SK-N-SH (cell line): ENCODE data around the gene SERPIND1. TPM values are rescaled to one million over a fixed set of nuclear protein-coding genes. Genes with fewer than 3 reads are reported as not detected.

Experiments used
- CTCF ChIA-PET: fragments of 300-600, 350-600 bp; formaldehyde crosslinking; extraction: SDS; loops from one replicate; lab custom pipeline; 2021; lab: Yijun Ruan, JAX
- POLR2A ChIA-PET: fragments of 350-600 bp; sonication (Branson Sonifier 250); formaldehyde crosslinking; extraction: SDS; loops from one replicate; lab custom pipeline; 2020; ENCODE audit warnings: antibody characterized with exemption, inconsistent platforms; lab: Yijun Ruan, JAX
- DNase-seq: peaks from one replicate; pipeline ENCODE4 v3.0.0; 2012
- H2AFZ ChIP-seq: fragments of 200-600 bp; sonication (generic); 2 replicates; pipeline ENCODE4 v1.8.1; 2016; ENCODE audit warnings: antibody characterized with exemption, mild to moderate bottlenecking, low read depth
- H3F3A ChIP-seq: fragments of 200-600 bp; sonication (generic); replicated peaks from 2 replicates; pipeline ENCODE3; 2016; ENCODE audit warnings: antibody characterized with exemption, mild to moderate bottlenecking; ENCODE audit not compliant: insufficient read depth
- H3K27ac ChIP-seq, 2 experiments: fragments of 200-500 bp in 1 of 2; fragments of 200-600 bp in 1 of 2; sonication (Bioruptor generic) in 1 of 2; sonication (generic), shearing (Covaris generic) in 1 of 2; 2 replicates each; pipeline versions ENCODE4 v1.5.1 to v1.6.1; 2014 to 2016; ENCODE audit warnings: low read depth in 2 of 2, inconsistent platforms in 1 of 2, low read length in 1 of 2, mild to moderate bottlenecking in 1 of 2, mixed read lengths in 1 of 2
- H3K27me3 ChIP-seq: fragments of 200-600 bp; sonication (generic), shearing (Covaris generic); 2 replicates; pipeline ENCODE4 v1.6.1; 2016; ENCODE audit warnings: mixed run types; ENCODE audit not compliant: insufficient read depth
- H3K36me3 ChIP-seq, 2 experiments: fragments of 200-500 bp in 1 of 2; fragments of 200-600 bp in 1 of 2; sonication (Bioruptor generic) in 1 of 2; sonication (generic) in 1 of 2; replicated peaks in 1 of 2; 2 replicates each; pipeline versions ENCODE3 to v1.5.1; 2014 to 2016; ENCODE audit warnings: low read length in 1 of 2, mild to moderate bottlenecking in 1 of 2; ENCODE audit not compliant: insufficient read depth in 2 of 2, control insufficient read depth in 1 of 2
- H3K4me1 ChIP-seq, 2 experiments: fragments of 200-500 bp in 1 of 2; fragments of 200-600 bp in 1 of 2; sonication (Bioruptor generic) in 1 of 2; sonication (generic), shearing (Covaris generic) in 1 of 2; 2 replicates each; pipeline versions ENCODE4 v1.5.1 to v1.6.1; 2014 to 2016; ENCODE audit warnings: low read depth in 1 of 2, low read length in 1 of 2, mixed run types in 1 of 2; ENCODE audit not compliant: insufficient read depth in 2 of 2, control insufficient read depth in 1 of 2
- H3K4me2 ChIP-seq: fragments of 200-600 bp; sonication (generic), shearing (Covaris generic); 2 replicates; pipeline ENCODE4 v1.6.1; 2017; ENCODE audit warnings: mixed run types
- H3K4me3 ChIP-seq, 2 experiments: fragments of 200-500 bp in 1 of 2; fragments of 200-600 bp in 1 of 2; sonication (Bioruptor generic) in 1 of 2; sonication (generic), shearing (Covaris generic) in 1 of 2; 2 replicates each; pipeline versions ENCODE4 v1.5.1 to v1.8.1; 2014 to 2016; ENCODE audit warnings: low read depth in 2 of 2, inconsistent platforms in 1 of 2, low read length in 1 of 2, mild to moderate bottlenecking in 1 of 2, mixed read lengths in 1 of 2, moderate library complexity in 1 of 2
- H3K79me2 ChIP-seq: fragments of 200-600 bp; sonication (generic); 2 replicates; pipeline ENCODE4 v1.8.1; 2017; ENCODE audit warnings: mild to moderate bottlenecking; ENCODE audit not compliant: insufficient read depth
- H3K9ac ChIP-seq: fragments of 200-600 bp; sonication (generic); 2 replicates; pipeline ENCODE4 v1.6.1; 2017; ENCODE audit warnings: mixed run types
- H3K9me2 ChIP-seq: fragments of 200-600 bp; sonication (generic); 2 replicates; pipeline ENCODE4 v1.6.1; 2017; ENCODE audit warnings: mixed run types
- H3K9me3 ChIP-seq: fragments of 200-600 bp; sonication (generic); 2 replicates; pipeline ENCODE4 v1.6.1; 2017; ENCODE audit warnings: mixed run types, mild to moderate bottlenecking, moderate library complexity
- H4K20me1 ChIP-seq: fragments of 200-600 bp; sonication (generic); 2 replicates; pipeline ENCODE4 v1.6.1; 2017; ENCODE audit warnings: mild to moderate bottlenecking, mixed run types; ENCODE audit not compliant: insufficient read depth
- CHD2 ChIP-seq: fragments of 150-350 bp; IDR thresholded peaks from 2 replicates; pipeline ENCODE4 v1.6.1; 2018; ENCODE audit warnings: low read length; ENCODE audit not compliant: partially characterized antibody
- EZH2phosphoT487 ChIP-seq: fragments of 200-600 bp; sonication (generic); IDR thresholded peaks from 2 replicates; pipeline ENCODE4 v1.6.1; 2017; ENCODE audit warnings: low read depth, mixed run types, mild to moderate bottlenecking, antibody characterized with exemption, moderate library complexity, borderline replicate concordance
- FOSL2 ChIP-seq: IDR thresholded peaks from 2 replicates; pipeline ENCODE4 v1.4.0; 2012; ENCODE audit warnings: low read depth, mild to moderate bottlenecking, moderate library complexity, borderline replicate concordance
- GATA2 ChIP-seq: sonication (generic); formaldehyde crosslinking; IDR thresholded peaks from 2 replicates; pipeline ENCODE4 v1.5.0; 2020; ENCODE audit warnings: mild to moderate bottlenecking, missing genetic modification reagents
- JUND ChIP-seq: IDR thresholded peaks from 2 replicates; pipeline ENCODE4 v1.4.0; 2012
- NRF1 ChIP-seq: IDR thresholded peaks from 2 replicates; pipeline ENCODE4 v1.6.1; 2012; ENCODE audit warnings: low read depth, mild to moderate bottlenecking, low read length
- RAD21 ChIP-seq: IDR thresholded peaks from 2 replicates; pipeline ENCODE4 v1.6.1; 2012; ENCODE audit warnings: mild to moderate bottlenecking, low read length
- RCOR1 ChIP-seq: fragments of 150-350 bp; IDR thresholded peaks from 2 replicates; pipeline ENCODE4 v1.6.1; 2017; ENCODE audit warnings: antibody characterized with exemption, low read length
- TAF1 ChIP-seq: IDR thresholded peaks from 2 replicates; pipeline ENCODE4 v1.6.1; 2012; ENCODE audit warnings: low read depth, mild to moderate bottlenecking, low read length, moderate library complexity, borderline replicate concordance
- TCF12 ChIP-seq: IDR thresholded peaks from 2 replicates; pipeline ENCODE4 v1.4.0; 2012
- TEAD4 ChIP-seq: IDR thresholded peaks from 2 replicates; pipeline ENCODE4 v1.4.0; 2012; ENCODE audit warnings: mild to moderate bottlenecking, borderline replicate concordance; ENCODE audit not compliant: insufficient read depth
- WGBS: methylation state at CpG from one replicate; pipeline ENCODE4 v1.1.6; 2017; ENCODE audit warnings: low lambda C conversion rate; 5-methylcytosine and 5-hydroxymethylcytosine counted together
- polyA plus RNA-seq, 3 experiments: library from polyadenylated mRNA; depleted of rRNA; stranded (reverse); fragments of >200 nt; gene quantifications; 2 replicates each; pipeline ENCODE4 v1.2.3, GENCODE V29; 2012
- TF ChIP-seq, protein P1 (sequence below): fragments of 200-600 bp; sonication (generic); IDR thresholded peaks from 2 replicates; pipeline ENCODE4 v1.6.1; 2017; ENCODE audit warnings: antibody characterized with exemption, mild to moderate bottlenecking, moderate library complexity
- TF ChIP-seq, protein P2 (sequence below): IDR thresholded peaks from 2 replicates; pipeline ENCODE4; 2012
- TF ChIP-seq, protein P3 (sequence below): fragments of 150-350 bp; IDR thresholded peaks from 2 replicates; pipeline ENCODE4 v1.6.1; 2017; ENCODE audit warnings: antibody characterized with exemption, low read length, low read depth, borderline replicate concordance
- TF ChIP-seq, protein P4 (sequence below): IDR thresholded peaks from 2 replicates; pipeline ENCODE4 v1.4.0; 2012; ENCODE audit warnings: low read depth
- TF ChIP-seq, protein P5 (sequence below): fragments of 150-350 bp; IDR thresholded peaks from 2 replicates; pipeline ENCODE4 v1.6.1; 2016; ENCODE audit warnings: mild to moderate bottlenecking, low read depth, low read length

SERPIND1 gene
- polyA plus RNA-seq, 1 of the 3 experiments (the other 2 are of a cell fraction): not detected

DNA sequence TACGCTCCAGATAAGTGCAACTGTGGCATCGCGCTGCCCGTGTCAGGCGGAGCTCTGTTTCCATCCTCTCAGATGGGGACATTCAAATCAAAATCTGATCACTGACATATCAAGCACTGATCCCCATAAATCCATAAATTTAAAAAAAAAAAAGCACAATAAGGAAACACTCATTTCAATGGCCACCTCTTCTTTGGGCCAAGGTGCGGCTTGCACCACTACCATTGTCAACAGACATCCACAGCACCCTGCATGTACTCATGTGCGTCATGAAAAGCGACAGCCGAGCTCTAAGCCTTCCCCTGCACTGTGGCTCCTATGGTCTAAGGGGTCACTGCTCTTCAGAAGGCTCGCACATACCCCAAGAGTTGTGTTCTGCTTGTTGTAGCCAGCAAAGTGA is 26.7 kb upstream of the SERPIND1 start:
- H3K27ac ChIP-seq: no peak overlapping the region
- TF ChIP-seq, protein P1, sequence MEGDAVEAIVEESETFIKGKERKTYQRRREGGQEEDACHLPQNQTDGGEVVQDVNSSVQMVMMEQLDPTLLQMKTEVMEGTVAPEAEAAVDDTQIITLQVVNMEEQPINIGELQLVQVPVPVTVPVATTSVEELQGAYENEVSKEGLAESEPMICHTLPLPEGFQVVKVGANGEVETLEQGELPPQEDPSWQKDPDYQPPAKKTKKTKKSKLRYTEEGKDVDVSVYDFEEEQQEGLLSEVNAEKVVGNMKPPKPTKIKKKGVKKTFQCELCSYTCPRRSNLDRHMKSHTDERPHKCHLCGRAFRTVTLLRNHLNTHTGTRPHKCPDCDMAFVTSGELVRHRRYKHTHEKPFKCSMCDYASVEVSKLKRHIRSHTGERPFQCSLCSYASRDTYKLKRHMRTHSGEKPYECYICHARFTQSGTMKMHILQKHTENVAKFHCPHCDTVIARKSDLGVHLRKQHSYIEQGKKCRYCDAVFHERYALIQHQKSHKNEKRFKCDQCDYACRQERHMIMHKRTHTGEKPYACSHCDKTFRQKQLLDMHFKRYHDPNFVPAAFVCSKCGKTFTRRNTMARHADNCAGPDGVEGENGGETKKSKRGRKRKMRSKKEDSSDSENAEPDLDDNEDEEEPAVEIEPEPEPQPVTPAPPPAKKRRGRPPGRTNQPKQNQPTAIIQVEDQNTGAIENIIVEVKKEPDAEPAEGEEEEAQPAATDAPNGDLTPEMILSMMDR: no peak
- no peak for TF ChIP-seq JUND
- TF ChIP-seq, protein P2, sequence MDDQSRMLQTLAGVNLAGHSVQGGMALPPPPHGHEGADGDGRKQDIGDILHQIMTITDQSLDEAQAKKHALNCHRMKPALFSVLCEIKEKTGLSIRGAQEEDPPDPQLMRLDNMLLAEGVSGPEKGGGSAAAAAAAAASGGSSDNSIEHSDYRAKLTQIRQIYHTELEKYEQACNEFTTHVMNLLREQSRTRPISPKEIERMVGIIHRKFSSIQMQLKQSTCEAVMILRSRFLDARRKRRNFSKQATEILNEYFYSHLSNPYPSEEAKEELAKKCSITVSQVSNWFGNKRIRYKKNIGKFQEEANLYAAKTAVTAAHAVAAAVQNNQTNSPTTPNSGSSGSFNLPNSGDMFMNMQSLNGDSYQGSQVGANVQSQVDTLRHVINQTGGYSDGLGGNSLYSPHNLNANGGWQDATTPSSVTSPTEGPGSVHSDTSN: no peak
- no peak for TF ChIP-seq TCF12
- no peak for TF ChIP-seq EZH2phosphoT487
- no peak for TF ChIP-seq CHD2
- TF ChIP-seq RCOR1: no peak
- TF ChIP-seq TAF1: no peak
- TF ChIP-seq GATA2: no peak
- TF ChIP-seq, protein P3, sequence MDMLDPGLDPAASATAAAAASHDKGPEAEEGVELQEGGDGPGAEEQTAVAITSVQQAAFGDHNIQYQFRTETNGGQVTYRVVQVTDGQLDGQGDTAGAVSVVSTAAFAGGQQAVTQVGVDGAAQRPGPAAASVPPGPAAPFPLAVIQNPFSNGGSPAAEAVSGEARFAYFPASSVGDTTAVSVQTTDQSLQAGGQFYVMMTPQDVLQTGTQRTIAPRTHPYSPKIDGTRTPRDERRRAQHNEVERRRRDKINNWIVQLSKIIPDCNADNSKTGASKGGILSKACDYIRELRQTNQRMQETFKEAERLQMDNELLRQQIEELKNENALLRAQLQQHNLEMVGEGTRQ: no peak
- TF ChIP-seq, protein P4, sequence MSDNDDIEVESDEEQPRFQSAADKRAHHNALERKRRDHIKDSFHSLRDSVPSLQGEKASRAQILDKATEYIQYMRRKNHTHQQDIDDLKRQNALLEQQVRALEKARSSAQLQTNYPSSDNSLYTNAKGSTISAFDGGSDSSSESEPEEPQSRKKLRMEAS: no peak
- TF ChIP-seq NRF1: no peak
- TF ChIP-seq FOSL2: no peak
- TF ChIP-seq, protein P5, sequence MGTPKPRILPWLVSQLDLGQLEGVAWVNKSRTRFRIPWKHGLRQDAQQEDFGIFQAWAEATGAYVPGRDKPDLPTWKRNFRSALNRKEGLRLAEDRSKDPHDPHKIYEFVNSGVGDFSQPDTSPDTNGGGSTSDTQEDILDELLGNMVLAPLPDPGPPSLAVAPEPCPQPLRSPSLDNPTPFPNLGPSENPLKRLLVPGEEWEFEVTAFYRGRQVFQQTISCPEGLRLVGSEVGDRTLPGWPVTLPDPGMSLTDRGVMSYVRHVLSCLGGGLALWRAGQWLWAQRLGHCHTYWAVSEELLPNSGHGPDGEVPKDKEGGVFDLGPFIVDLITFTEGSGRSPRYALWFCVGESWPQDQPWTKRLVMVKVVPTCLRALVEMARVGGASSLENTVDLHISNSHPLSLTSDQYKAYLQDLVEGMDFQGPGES: no peak
- no peak for TF ChIP-seq RAD21
- no peak for TF ChIP-seq TEAD4
- H3K27me3 ChIP-seq: no peaks in the 10 kb centered on the region
- no peak overlapping the region for H3K9ac ChIP-seq
- H3F3A ChIP-seq: no peaks in the 10 kb centered on the region
- H3K9me3 ChIP-seq: no peaks in the 10 kb centered on the region
- peaks cover 5 to 43% of the 10 kb centered on the region in 2 experiments for H3K36me3 ChIP-seq
- H2AFZ ChIP-seq: no peak overlapping the region
- DNase-seq: no peak
- no peaks in the 10 kb centered on the region for H3K79me2 ChIP-seq
- no peaks in the 10 kb centered on the region for H3K9me2 ChIP-seq
- peaks cover 0 to 4% of the 10 kb centered on the region in 2 experiments; a peak in 1 of 4 replicates for H3K4me1 ChIP-seq
- H3K4me3 ChIP-seq: no peak overlapping the region
- CTCF ChIA-PET: no interaction called here
- 96% methylated on average over 10 of the region's 10 CpGs for WGBS
- H3K4me2 ChIP-seq: no peak overlapping the region
- POLR2A ChIA-PET: no interaction called here
- H4K20me1 ChIP-seq: no peaks in the 10 kb centered on the region; the same call in 1 of the 2 replicates
